Gastroesophageal sphincter (tissue), 3 donors: ENCODE results near the gene SUCLG2.

Experiments
- POLR2A ChIP-seq, 2 donors: fragments of 450-650 bp; IDR thresholded peaks; one replicate each; pipeline ENCODE4 v1.6.1; 2017; ENCODE audit warnings: antibody characterized with exemption in 2 of 2, mild to moderate bottlenecking in 2 of 2, moderate library complexity in 1 of 2
- POLR2AphosphoS5 ChIP-seq: sonication (generic); formaldehyde crosslinking; IDR thresholded peaks from one replicate; pipeline ENCODE4 v1.6.1; 2017; ENCODE audit warnings: antibody characterized with exemption
- TF ChIP-seq, protein P1 (sequence below), 4 experiments: fragments of 200-600 bp in 2 of 4; fragments of 450-650 bp in 2 of 4; sonication (generic) in 1 of 4; IDR thresholded peaks; one replicate each; pipeline ENCODE4 v1.5.1; 2017 to 2019; ENCODE audit warnings: antibody characterized with exemption in 4 of 4, mild to moderate bottlenecking in 2 of 4, moderate library complexity in 2 of 4

DNA sequence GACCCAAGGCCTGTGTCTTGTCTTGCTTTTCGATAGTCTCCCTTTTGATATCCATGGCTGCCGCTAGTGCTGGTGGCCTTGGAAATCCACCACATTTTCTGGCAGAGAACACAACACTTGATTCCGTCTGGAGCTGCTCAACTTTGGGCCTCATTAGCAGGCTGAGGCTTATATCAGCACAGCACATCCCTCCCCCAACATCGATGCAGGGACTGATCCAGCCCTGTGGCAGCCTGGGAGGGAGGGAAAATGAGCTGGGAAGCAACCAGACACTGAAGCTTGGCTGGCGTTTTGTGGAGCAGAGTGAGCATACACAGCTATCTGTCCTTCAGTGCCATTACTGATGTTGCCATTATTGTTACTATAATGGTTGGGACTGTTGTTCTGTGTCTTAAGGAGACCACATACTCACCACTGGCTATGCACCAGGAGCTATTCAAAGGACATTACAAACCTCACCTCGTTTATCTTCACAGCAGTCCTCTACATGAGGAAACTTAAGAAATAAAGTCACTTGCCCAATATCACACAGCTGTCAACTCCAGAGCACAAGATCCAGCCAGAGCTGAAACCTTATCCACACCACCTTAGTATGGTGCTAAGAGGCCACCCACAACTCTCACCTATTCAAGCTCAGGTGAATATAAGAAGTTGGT, 102.9 kb downstream of the SUCLG2 start:
- TF ChIP-seq, protein P1, sequence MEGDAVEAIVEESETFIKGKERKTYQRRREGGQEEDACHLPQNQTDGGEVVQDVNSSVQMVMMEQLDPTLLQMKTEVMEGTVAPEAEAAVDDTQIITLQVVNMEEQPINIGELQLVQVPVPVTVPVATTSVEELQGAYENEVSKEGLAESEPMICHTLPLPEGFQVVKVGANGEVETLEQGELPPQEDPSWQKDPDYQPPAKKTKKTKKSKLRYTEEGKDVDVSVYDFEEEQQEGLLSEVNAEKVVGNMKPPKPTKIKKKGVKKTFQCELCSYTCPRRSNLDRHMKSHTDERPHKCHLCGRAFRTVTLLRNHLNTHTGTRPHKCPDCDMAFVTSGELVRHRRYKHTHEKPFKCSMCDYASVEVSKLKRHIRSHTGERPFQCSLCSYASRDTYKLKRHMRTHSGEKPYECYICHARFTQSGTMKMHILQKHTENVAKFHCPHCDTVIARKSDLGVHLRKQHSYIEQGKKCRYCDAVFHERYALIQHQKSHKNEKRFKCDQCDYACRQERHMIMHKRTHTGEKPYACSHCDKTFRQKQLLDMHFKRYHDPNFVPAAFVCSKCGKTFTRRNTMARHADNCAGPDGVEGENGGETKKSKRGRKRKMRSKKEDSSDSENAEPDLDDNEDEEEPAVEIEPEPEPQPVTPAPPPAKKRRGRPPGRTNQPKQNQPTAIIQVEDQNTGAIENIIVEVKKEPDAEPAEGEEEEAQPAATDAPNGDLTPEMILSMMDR (IDR thresholded peaks at IDR 0.05) = no peak
- TF ChIP-seq POLR2A (IDR thresholded peaks at IDR 0.05) = no peak
- TF ChIP-seq POLR2AphosphoS5 = no peak
